PC-9 (cell line): ENCODE results near the gene GGPS1. TPM values are rescaled to one million over a fixed set of nuclear protein-coding genes. Genes with fewer than 3 reads are reported as not detected.

Experiments
- BruUV-seq: library from RNA; stranded (reverse); fragments of 400-500 nt; replicated peaks from 2 replicates; lab custom pipeline; 2021; lab: Mats Ljungman, UMichigan
- CTCF ChIA-PET: fragments of 300-600 bp; sonication (Branson Sonifier 250); formaldehyde crosslinking; loops from one replicate; lab custom pipeline; 2022; ENCODE audit warnings: antibody characterized with exemption; lab: Charles Lee
- POLR2A ChIA-PET: fragments of 300-600 bp; sonication (Branson Sonifier 250); formaldehyde crosslinking; loops from one replicate; lab custom pipeline; 2022; ENCODE audit warnings: antibody characterized with exemption; ENCODE audit not compliant: unreplicated experiment; lab: Charles Lee
- DNase-seq, 2 experiments: peaks; one replicate each; pipeline versions ENCODE4 v3.0.0 to v3.0.0-alpha.2; 2015 to 2022; ENCODE audit warnings: mixed read lengths in 1 of 2
- H2AFZ ChIP-seq: fragments of 200-600 bp; sonication (generic); 2 replicates; pipeline ENCODE4 v1.8.1; 2017; ENCODE audit warnings: antibody characterized with exemption
- H3F3A ChIP-seq: fragments of 200-600 bp; sonication (generic); 2 replicates; pipeline ENCODE4 v1.8.1; 2017; ENCODE audit warnings: antibody characterized with exemption, mild to moderate bottlenecking, low read depth; ENCODE audit not compliant: insufficient read depth
- H3K27ac ChIP-seq: fragments of 200-600 bp; sonication (generic); 2 replicates; pipeline ENCODE4 v1.6.1; 2016; ENCODE audit warnings: mixed run types
- H3K27me3 ChIP-seq: fragments of 200-600 bp; sonication (generic); 2 replicates; pipeline ENCODE4 v1.6.1; 2016; ENCODE audit warnings: low read depth, mixed run types; ENCODE audit not compliant: insufficient read depth
- H3K36me3 ChIP-seq: fragments of 200-600 bp; sonication (generic); 2 replicates; pipeline ENCODE4 v1.6.1; 2016; ENCODE audit warnings: low read depth, mixed run types
- H3K4me1 ChIP-seq: fragments of 200-600 bp; sonication (generic); replicated peaks from 2 replicates; pipeline ENCODE4 v1.6.1; 2016; ENCODE audit warnings: mixed run types; ENCODE audit not compliant: insufficient read depth
- H3K4me2 ChIP-seq: fragments of 200-600 bp; sonication (generic); 2 replicates; pipeline ENCODE4 v1.6.1; 2017; ENCODE audit warnings: mixed run types
- H3K4me3 ChIP-seq: fragments of 200-600 bp; sonication (generic); 2 replicates; pipeline ENCODE4 v1.6.1; 2016; ENCODE audit warnings: mixed run types
- H3K79me2 ChIP-seq: fragments of 200-600 bp; sonication (generic); 2 replicates; pipeline ENCODE4 v1.6.1; 2017; ENCODE audit warnings: low read depth, mixed run types
- H3K9me2 ChIP-seq: fragments of 200-600 bp; sonication (generic); 2 replicates; pipeline ENCODE4 v1.8.1; 2017; ENCODE audit warnings: mild to moderate bottlenecking; ENCODE audit not compliant: insufficient read depth
- H3K9me3 ChIP-seq: fragments of 200-600 bp; sonication (generic); 2 replicates; pipeline ENCODE4 v1.8.1; 2016; ENCODE audit warnings: low read depth; ENCODE audit not compliant: insufficient read depth
- H4K20me1 ChIP-seq: fragments of 200-600 bp; sonication (generic); 2 replicates; pipeline ENCODE4 v1.8.1; 2017; ENCODE audit not compliant: insufficient read depth
- CTCF ChIP-seq: fragments of 200-600 bp; sonication (generic); conservative IDR thresholded peaks from 2 replicates; pipeline ENCODE4 v1.6.1; 2017; ENCODE audit warnings: mixed run types, antibody characterized with exemption, mild to moderate bottlenecking, moderate library complexity
- EZH2 ChIP-seq: fragments of 200-600 bp; sonication (generic); IDR thresholded peaks from 2 replicates; pipeline ENCODE4 v1.8.0; 2017; ENCODE audit warnings: antibody characterized with exemption, low read depth
- intact Hi-C: fragments of 100-400 bp; cut with micrococcal nuclease; formaldehyde crosslinking; loops from one replicate; pipeline ENCODE4 v1.10.0; 2022; ENCODE audit not compliant: unreplicated experiment
- total RNA-seq: library from RNA; stranded (reverse); gene quantifications from 2 replicates; pipeline ENCODE4 v1.2.3, GENCODE V29; 2021

Gene GGPS1
- total RNA-seq, 1 experiment from 2014 or later: 61.7 TPM

DNA sequence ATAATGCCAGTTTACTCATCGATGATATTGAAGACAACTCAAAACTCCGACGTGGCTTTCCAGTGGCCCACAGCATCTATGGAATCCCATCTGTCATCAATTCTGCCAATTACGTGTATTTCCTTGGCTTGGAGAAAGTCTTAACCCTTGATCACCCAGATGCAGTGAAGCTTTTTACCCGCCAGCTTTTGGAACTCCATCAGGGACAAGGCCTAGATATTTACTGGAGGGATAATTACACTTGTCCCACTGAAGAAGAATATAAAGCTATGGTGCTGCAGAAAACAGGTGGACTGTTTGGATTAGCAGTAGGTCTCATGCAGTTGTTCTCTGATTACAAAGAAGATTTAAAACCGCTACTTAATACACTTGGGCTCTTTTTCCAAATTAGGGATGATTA, 13.7 kb downstream of the GGPS1 start:
- no peaks in the 10 kb centered on the region for H3K4me1 ChIP-seq
- H2AFZ ChIP-seq: no peak overlapping the region
- 0 out of 2 replicates have a peak, but pooled peaks cover 3% of the 10 kb centered on the region for H3F3A ChIP-seq
- TF ChIP-seq EZH2 (no peak), CTCF (no peak)
- BruUV-seq: no TSS peak
- H3K27me3 ChIP-seq: no peaks in the 10 kb centered on the region
- no peaks in the 10 kb centered on the region for H4K20me1 ChIP-seq
- no peak for DNase-seq
- ChIA-PET CTCF (no interaction called here), POLR2A (no interaction called here)
- no peaks in the 10 kb centered on the region for H3K79me2 ChIP-seq
- H3K9me2 ChIP-seq: no peaks in the 10 kb centered on the region
- H3K4me3 ChIP-seq: no peak overlapping the region
- no peaks in the 10 kb centered on the region for H3K9me3 ChIP-seq
- no peak overlapping the region for H3K27ac ChIP-seq
- H3K36me3 ChIP-seq: peaks cover 23% of the 10 kb centered on the region
- intact Hi-C loops: no loop called here
- no peak overlapping the region for H3K4me2 ChIP-seq

DNA sequence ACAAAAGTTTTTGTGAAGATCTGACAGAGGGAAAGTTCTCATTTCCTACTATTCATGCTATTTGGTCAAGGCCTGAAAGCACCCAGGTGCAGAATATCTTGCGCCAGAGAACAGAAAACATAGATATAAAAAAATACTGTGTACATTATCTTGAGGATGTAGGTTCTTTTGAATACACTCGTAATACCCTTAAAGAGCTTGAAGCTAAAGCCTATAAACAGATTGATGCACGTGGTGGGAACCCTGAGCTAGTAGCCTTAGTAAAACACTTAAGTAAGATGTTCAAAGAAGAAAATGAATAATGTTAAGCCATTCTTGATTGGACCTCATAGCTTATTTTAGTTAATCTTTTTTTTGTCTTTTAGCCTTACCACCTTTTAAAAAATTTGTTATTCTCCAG, 14.1 kb downstream of the GGPS1 start:
- Histone ChIP-seq H3K9me2 (no peaks in the 10 kb centered on the region), H3K27ac (no peak overlapping the region), H2AFZ (no peak overlapping the region), H3K36me3 (peaks cover 19% of the 10 kb centered on the region), H3K4me2 (no peak overlapping the region), H3K79me2 (no peaks in the 10 kb centered on the region), H3K27me3 (no peaks in the 10 kb centered on the region), H3K4me3 (no peak overlapping the region), H4K20me1 (no peaks in the 10 kb centered on the region), H3F3A (0 out of 2 replicates have a peak, but pooled peaks cover 3% of the 10 kb centered on the region), H3K9me3 (no peaks in the 10 kb centered on the region), H3K4me1 (no peaks in the 10 kb centered on the region)
- TF ChIP-seq EZH2 (no peak), CTCF (no peak)
- BruUV-seq: no TSS peak
- DNase-seq: no peak
- CTCF ChIA-PET: no interaction called here
- intact Hi-C loops: no loop called here
- POLR2A ChIA-PET: no interaction called here

GRCh38 chr1:235343726-235344125, 15.4 kb downstream of the GGPS1 start:
- H3K79me2 ChIP-seq: no peaks in the 10 kb centered on the region
- POLR2A ChIA-PET: no interaction called here

More at GRCh38 chr1:235343726-235344125, 15.4 kb downstream of the GGPS1 start:
- TF ChIP-seq CTCF (no peak), EZH2 (no peak)
- intact Hi-C loops: no loop called here
- H2AFZ ChIP-seq: no peak overlapping the region
- 0 out of 2 replicates have a peak, but pooled peaks cover 3% of the 10 kb centered on the region for H3F3A ChIP-seq
- DNase-seq: no peak
- no peaks in the 10 kb centered on the region for H4K20me1 ChIP-seq
- H3K4me2 ChIP-seq: no peak overlapping the region
- no peaks in the 10 kb centered on the region for H3K9me3 ChIP-seq
- no peak overlapping the region for H3K4me3 ChIP-seq
- no peaks in the 10 kb centered on the region for H3K27me3 ChIP-seq
- no peaks in the 10 kb centered on the region for H3K9me2 ChIP-seq
- H3K4me1 ChIP-seq: no peaks in the 10 kb centered on the region
- no TSS peak for BruUV-seq
- H3K36me3 ChIP-seq: peaks cover 11% of the 10 kb centered on the region
- CTCF ChIA-PET: no interaction called here
- H3K27ac ChIP-seq: no peak overlapping the region
